HG03039 (cell line): ENCODE results near the gene SAP130.
A peak's percentile ranks its signal among the peaks of the same experiment; 100 is the strongest.

Experiments
- ATAC-seq: cut with Tn5 transposase; IDR thresholded peaks from one replicate; pipeline ENCODE4 v1.9.1; 2021; ENCODE audit warnings: mild to moderate bottlenecking, moderate library complexity; ENCODE audit not compliant: unreplicated experiment

SAP130 gene

DNA sequence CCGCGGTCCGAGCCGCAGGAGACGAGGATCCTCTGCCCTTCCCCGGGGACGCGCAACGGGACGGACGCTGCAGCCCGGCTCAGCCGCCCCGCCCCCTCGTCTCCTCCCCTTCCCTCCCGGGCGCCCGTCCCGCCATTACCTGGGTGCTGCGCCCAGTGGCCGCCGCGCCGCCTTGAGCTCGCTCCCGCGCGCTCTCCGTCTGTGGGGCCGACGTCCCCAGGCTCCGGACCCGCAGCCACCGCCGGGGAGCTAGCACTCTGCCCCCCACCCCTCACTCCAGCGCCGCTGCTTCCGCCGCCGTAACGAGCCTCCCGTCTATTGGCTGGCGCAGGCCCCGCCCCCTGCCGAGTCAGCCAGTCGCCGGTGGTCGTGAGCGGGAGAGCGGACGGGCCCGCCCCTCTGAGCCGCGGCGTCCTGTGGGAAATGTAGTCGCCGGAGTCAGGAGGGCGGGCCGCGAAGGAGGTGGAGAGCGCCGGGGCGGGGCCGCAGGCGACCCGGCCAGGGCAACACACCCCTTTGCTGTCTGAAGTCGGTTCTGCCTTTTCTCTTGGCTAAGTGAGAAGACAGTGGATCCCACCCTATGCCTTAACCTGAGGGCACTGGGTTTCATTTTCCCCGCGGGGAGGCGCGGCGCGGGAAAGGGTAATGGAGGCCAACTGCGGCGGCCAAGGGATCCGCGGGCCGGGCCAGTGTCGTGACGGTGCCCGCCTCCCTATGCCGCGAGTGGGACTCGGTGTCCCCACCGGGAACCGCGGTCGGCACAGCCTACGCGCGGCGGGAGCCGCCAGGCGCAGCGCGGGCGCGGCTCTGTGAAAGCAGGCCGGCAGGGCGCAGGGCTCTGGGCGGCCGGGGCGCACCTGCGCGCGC, at the start of gene SAP130:
TSS of gene SAP130 (minus strand) at position 259 of the 867 bp plus-strand sequence. CDS start 1,767 bp downstream, outside the sequence.
- ATAC-seq: peak; percentile 82

DNA sequence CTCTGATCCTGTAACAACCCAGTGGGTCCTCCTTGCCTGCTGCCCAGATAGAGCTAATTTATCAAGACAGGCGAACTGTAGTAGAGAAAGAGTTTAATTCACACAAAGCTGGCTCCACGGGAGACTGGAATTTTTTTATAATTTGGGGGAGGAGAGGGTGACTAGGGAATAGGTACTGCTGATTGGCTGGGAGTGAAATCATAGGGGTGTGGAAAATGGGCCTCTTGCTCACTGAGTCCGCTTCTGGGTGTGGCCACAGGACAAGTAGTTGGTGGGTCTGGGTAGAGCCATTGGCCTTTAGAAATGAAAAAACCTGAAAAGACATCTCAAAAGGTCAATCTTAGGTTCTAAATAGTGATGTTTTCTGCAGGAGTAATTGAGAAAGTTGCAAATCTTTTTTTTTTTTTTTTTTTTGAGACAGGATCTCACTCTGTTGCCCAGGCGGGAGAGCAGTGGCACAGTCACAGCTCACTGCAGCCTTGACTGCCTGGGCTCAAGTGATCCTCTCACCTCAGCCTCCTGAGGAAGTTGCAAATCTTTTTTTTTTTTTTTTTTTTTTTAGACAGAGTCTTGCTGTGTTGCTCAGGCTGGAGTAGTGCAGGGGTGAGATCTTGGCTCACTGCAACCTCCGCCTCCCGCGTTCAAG, 48.7 kb upstream of the SAP130 start:
- ATAC-seq: no peak

- no peak for ATAC-seq
These were observed 45.4 kb upstream of the SAP130 start for GRCh38 chr2:128073278-128073677.

DNA sequence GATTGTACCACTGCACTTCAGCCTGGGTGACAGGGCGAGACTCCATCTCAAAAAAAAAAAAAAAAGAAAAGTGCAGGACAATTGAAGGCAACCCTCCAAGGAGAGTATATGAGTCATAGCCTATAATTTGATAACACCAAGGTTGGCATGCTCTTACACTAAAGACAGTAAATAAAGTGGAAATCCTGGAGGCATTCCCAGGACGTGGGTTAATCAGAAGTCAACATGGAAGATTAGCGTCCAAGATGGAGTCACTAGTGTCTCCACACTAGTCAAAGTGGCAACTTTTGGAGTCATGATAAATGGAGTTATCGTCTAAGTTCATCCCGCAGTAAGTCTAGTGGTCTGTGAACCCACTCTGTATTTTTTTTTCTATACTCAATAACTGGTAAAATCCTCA, 41.9 kb upstream of the SAP130 start:
- ATAC-seq: no peak

- no peak for ATAC-seq
These were observed 36.5 kb upstream of the SAP130 start for GRCh38 chr2:128064353-128064752.

- ATAC-seq: no peak
These were observed 34.7 kb upstream of the SAP130 start for GRCh38 chr2:128062571-128062970.

- ATAC-seq: no peak
These were observed 30.3 kb upstream of the SAP130 start for GRCh38 chr2:128058114-128058513.

- no peak for ATAC-seq
These were observed 29.5 kb upstream of the SAP130 start for GRCh38 chr2:128057334-128057733.

GRCh38 chr2:128054104-128054885, 26.4 kb upstream of the SAP130 start:
- ATAC-seq: no peak

- no peak for ATAC-seq
These were observed 25.5 kb upstream of the SAP130 start for GRCh38 chr2:128053331-128053730.

- no peak for ATAC-seq
These were observed 15.2 kb upstream of the SAP130 start for GRCh38 chr2:128043041-128043440.

GRCh38 chr2:128041561-128041960, 13.7 kb upstream of the SAP130 start:
- ATAC-seq: no peak

- no peak for ATAC-seq
These were observed 12.4 kb upstream of the SAP130 start for GRCh38 chr2:128040166-128040771.

- no peak for ATAC-seq
These were observed 11.7 kb upstream of the SAP130 start for GRCh38 chr2:128039535-128039934.

DNA sequence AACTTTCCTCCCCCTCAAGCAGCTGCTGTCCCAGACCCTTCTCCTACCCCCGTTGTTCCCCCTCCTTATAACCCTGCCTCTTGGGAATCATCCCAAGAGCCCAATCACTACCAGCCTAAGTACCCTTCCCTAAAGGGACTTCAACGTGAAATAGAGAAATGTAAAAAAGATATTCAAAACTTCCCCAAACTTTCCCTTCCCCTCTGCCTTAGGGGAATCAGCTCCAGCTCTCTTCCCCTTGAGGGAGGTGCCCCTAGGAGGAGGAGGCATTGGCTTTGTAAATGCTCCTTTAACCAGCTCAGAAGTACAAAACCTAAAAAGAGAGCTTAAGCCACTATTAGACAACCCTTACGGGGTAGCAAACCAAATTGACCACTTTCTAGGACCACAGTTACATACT, 10.6 kb upstream of the SAP130 start:
- ATAC-seq: no peak

DNA sequence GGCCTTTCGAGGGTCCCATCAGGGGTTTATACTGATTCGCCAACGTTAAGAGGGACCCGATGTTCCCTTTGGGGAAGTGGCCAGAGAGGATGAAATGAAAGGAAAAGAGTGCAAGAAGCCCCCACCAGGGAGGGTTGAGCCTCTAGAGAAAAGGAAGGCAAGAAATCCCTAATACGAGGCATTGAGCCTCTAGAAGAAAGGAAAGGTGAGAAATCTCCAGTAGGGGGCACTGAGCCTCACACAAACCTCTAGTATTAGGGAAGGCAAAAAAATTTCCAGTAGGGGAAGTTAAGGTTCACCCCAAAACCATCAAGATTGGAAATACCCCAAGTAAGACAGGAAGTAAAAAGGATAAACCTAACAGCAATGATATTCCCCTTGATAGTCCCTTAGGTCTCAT, 9.8 kb upstream of the SAP130 start:
- ATAC-seq: no peak

DNA sequence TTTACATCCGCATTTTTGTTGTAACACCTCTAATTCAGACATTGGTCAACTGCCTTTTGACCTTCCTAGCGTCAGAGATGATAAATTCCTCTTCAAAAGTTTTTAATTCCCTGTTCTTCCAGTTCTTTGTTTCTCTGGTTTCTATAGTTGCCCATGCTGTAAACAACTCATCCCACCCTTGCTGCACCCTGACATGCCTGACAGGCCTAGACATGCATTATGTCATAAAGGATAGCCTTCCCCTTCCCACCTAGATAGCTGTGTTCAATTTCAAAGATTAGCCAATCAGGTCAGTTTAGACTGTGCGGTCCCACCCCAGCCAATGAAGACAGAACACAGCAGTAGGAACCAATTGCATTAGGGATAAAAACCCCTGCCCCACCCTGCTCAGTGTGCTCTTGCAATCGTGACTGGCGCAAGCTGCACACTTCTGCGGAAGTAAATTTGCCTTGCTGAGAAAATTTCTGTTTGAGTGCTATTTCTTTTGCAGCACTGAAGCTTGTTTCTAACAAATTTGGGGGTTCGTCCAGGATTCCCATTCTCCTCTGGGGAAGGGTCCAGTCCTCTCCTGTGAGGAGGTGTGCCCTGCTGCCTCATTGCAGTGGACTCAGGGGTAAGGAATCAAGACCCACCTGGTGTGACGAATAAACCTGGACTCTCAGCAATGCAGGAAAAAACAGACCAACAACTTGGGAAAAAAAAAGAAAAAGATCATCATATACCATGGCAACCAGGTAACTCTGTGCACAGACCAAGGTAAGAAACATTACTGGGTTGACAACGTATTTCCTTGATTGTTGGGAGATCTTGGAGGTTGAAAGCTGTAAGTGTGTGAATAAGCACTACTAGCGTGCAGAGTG, 9.1 kb upstream of the SAP130 start:
- ATAC-seq: no peak

DNA sequence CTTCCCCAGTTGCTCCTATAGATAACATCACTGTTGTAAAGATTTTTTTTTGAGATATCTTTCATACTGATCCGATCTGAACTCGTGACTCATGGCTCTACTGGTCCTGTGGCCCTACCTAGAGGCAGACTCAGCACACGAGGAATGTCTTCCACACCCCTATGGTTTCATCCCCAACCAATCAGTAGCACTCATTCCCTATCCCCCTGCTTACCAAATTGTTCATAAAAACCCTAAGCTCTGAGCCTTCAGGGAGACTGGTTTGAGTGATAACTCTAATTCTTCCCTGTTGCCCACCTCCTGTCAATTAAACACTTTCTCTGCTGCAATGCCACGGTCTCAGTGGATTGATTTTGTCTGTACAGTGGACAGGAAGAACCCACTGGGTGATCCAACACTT, 4.2 kb upstream of the SAP130 start:
- no peak for ATAC-seq

- ATAC-seq: no peak
These were observed 802 bp upstream of the SAP130 start for GRCh38 chr2:128028668-128029054.

DNA sequence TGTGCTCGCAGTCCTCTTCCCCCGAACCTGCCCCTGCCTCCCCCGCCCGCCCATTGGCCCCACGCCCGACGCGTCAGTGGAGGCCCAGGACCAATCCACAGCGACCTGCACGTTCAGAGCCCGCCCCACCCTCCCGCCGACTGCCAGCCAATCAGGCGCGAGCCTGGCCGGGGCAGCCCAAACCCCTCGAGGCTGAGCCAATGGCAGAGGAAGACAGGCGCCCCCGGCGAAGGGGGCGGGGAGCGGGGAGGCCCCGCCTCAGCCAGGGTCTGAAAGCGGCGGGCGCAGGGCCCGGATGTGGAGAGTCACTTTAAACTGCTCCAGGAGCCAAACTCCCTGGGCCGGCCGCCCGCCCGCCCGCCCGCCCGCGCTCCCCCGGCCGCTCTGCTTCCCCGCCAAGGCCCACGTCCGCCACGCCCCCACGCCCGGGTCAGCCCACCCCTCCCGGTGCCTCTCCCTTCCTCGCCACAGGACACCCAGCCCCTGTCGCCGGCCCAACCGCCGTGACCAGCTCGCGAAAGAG, 520 bp downstream of the SAP130 start:
- peak; percentile 80 for ATAC-seq
